Loucy (cell line): ENCODE results near the gene FUS.

Experiments
- H2AFZ ChIP-seq: fragments of 200-600 bp; sonication (generic); 2 replicates; pipeline ENCODE4 v1.6.0; 2016; ENCODE audit warnings: antibody characterized with exemption, mild to moderate bottlenecking, low read length, moderate library complexity
- H3F3A ChIP-seq: fragments of 200-600 bp; 2 replicates; pipeline ENCODE4 v1.6.0; 2016; ENCODE audit warnings: antibody characterized with exemption, low read depth, mild to moderate bottlenecking
- H3K27me3 ChIP-seq: fragments of 200-600 bp; sonication (generic); 2 replicates; pipeline ENCODE4 v1.6.1; 2014; ENCODE audit warnings: low read length, mild to moderate bottlenecking; ENCODE audit not compliant: insufficient read depth, poor library complexity, severe bottlenecking
- H3K36me3 ChIP-seq: fragments of 200-600 bp; sonication (generic); 2 replicates; pipeline ENCODE4 v1.6.1; 2016; ENCODE audit warnings: low read length; ENCODE audit not compliant: insufficient read depth
- H3K4me1 ChIP-seq: fragments of 200-600 bp; sonication (generic); 2 replicates; pipeline ENCODE4 v1.5.1; 2014; ENCODE audit warnings: low read length, mild to moderate bottlenecking; ENCODE audit not compliant: insufficient read depth, poor library complexity, severe bottlenecking
- H3K4me2 ChIP-seq: fragments of 200-600 bp; sonication (generic); 2 replicates; pipeline ENCODE4 v1.6.0; 2014; ENCODE audit warnings: antibody characterized with exemption, low read length, low read depth, mild to moderate bottlenecking; ENCODE audit not compliant: poor library complexity, severe bottlenecking
- H3K4me3 ChIP-seq: fragments of 200-600 bp; sonication (generic); 2 replicates; pipeline ENCODE4 v1.5.1; 2014; ENCODE audit warnings: low read length, mild to moderate bottlenecking, mixed read lengths; ENCODE audit not compliant: poor library complexity, severe bottlenecking
- H3K79me2 ChIP-seq: fragments of 200-600 bp; sonication (generic); 2 replicates; pipeline ENCODE4 v1.6.1; 2014; ENCODE audit warnings: low read length; ENCODE audit not compliant: insufficient read depth
- H3K9ac ChIP-seq: fragments of 200-600 bp; sonication (generic); 2 replicates; pipeline ENCODE4 v1.6.0; 2014; ENCODE audit warnings: mild to moderate bottlenecking, low read depth, low read length, moderate library complexity; ENCODE audit not compliant: poor library complexity, severe bottlenecking
- H3K9me2 ChIP-seq: fragments of 200-600 bp; sonication (generic); replicated peaks from 2 replicates; pipeline ENCODE4 v1.6.1; 2016; ENCODE audit warnings: low read depth, low read length, mixed read lengths
- H3K9me3 ChIP-seq: fragments of 200-600 bp; sonication (generic); 2 replicates; pipeline ENCODE4 v1.6.1; 2014; ENCODE audit warnings: mild to moderate bottlenecking, antibody characterized with exemption, low read length, low read depth; ENCODE audit not compliant: insufficient read depth
- H4K20me1 ChIP-seq: fragments of 200-600 bp; sonication (generic); 2 replicates; pipeline ENCODE4 v1.6.0; 2014; ENCODE audit warnings: antibody characterized with exemption, low read length, mild to moderate bottlenecking; ENCODE audit not compliant: insufficient read depth, poor library complexity, severe bottlenecking
- CTCF ChIP-seq: fragments of 200-600 bp; sonication (generic); conservative IDR thresholded peaks from 2 replicates; pipeline ENCODE4 v1.5.1; 2014; ENCODE audit warnings: mild to moderate bottlenecking, antibody characterized with exemption, low read length
- EZH2phosphoT487 ChIP-seq: fragments of 200-600 bp; IDR thresholded peaks from 2 replicates; pipeline ENCODE4 v1.6.1; 2018; ENCODE audit warnings: antibody characterized with exemption, mild to moderate bottlenecking, moderate library complexity, borderline replicate concordance

The FUS gene

GRCh38 chr16:31177136-31177535 lies 2.8 kb upstream of the FUS start:
- Histone ChIP-seq H3K36me3 (peaks cover 9% of the 10 kb centered on the region), H3F3A (no peaks in the 10 kb centered on the region; the same call in 1 of the 2 replicates), H3K4me3 (peak overlapping the region; percentile 49), H3K4me1 (peaks cover 21% of the 10 kb centered on the region), H3K9me3 (no peaks in the 10 kb centered on the region), H3K27me3 (peaks cover 14% of the 10 kb centered on the region), H3K79me2 (peaks cover 35% of the 10 kb centered on the region), H3K4me2 (peak overlapping the region; percentile 72), H3K9ac (peak overlapping the region; percentile 27), H4K20me1 (peaks cover 25% of the 10 kb centered on the region), H3K9me2 (no peaks in the 10 kb centered on the region), H2AFZ (peak overlapping the region; percentile 71)
- no peak for TF ChIP-seq EZH2phosphoT487
- TF ChIP-seq CTCF, result no peak

GRCh38 chr16:31179219-31179746 lies 656 bp upstream of the FUS start:
- no peaks in the 10 kb centered on the region for H3K9me2 ChIP-seq
- peaks cover 30% of the 10 kb centered on the region for H3K36me3 ChIP-seq
- H4K20me1 ChIP-seq, result peaks cover 47% of the 10 kb centered on the region
- no peaks in the 10 kb centered on the region; the same call in 1 of the 2 replicates for H3F3A ChIP-seq
- peaks cover 35% of the 10 kb centered on the region for H3K4me1 ChIP-seq
- H3K9me3 ChIP-seq, result no peaks in the 10 kb centered on the region
- peak overlapping the region; percentile 86 for H2AFZ ChIP-seq
- H3K4me2 ChIP-seq, result peak overlapping the region; percentile 75
- H3K4me3 ChIP-seq, result peak overlapping the region; percentile 98
- peaks cover 14% of the 10 kb centered on the region for H3K27me3 ChIP-seq
- peaks cover 56% of the 10 kb centered on the region for H3K79me2 ChIP-seq
- peak overlapping the region; percentile 98 for H3K9ac ChIP-seq
- no peak for TF ChIP-seq EZH2phosphoT487
- TF ChIP-seq CTCF, result no peak

- H3K36me3 ChIP-seq, result peaks cover 50% of the 10 kb centered on the region
- peaks cover 14% of the 10 kb centered on the region for H3K27me3 ChIP-seq
- peaks cover 76% of the 10 kb centered on the region for H3K79me2 ChIP-seq
- H3K4me2 ChIP-seq, result peak overlapping the region; percentile 95
- peak overlapping the region; percentile 98 for H3K4me3 ChIP-seq
- no peaks in the 10 kb centered on the region; the same call in 1 of the 2 replicates for H3F3A ChIP-seq
- TF ChIP-seq CTCF (no peak), EZH2phosphoT487 (no peak)
- no peak overlapping the region for H2AFZ ChIP-seq
- peaks cover 53% of the 10 kb centered on the region for H3K4me1 ChIP-seq
- peak overlapping the region; percentile 98 for H3K9ac ChIP-seq
- H3K9me3 ChIP-seq, result no peaks in the 10 kb centered on the region
- H4K20me1 ChIP-seq, result peaks cover 67% of the 10 kb centered on the region
- no peaks in the 10 kb centered on the region for H3K9me2 ChIP-seq
These were observed 1.3 kb downstream of the FUS start for GRCh38 chr16:31181102-31181830.
